ENCODE data around the gene ANKRD60. TPM values are rescaled to one million over a fixed set of nuclear protein-coding genes. Genes with fewer than 3 reads are reported as not detected.

ANKRD60 gene
- total and polyA plus RNA-seq, 2 of the 4 experiments (the other 2 are of a cell fraction) = not detected

DNA sequence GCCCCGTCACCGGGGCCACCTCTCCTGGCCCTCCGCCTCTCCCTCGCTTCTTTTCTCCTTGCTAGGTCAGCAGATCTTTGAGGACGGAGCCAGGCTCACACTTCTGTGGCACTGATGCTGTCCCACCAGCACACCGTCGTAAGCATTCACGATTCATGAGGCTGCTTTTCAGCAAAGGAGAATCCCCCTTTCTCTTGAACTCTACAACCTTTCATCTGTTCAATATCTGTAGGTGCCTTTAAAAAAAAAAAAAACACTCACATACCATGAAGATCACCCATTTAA, 31.3 kb downstream of the ANKRD60 start:
- Histone ChIP-seq H3K14ac (replicated peaks; ENCODE audit: low read depth, low read length) (no peak overlapping the region), H3K36me3 (ENCODE audit: control insufficient read depth, insufficient read depth, low read length) (no peaks in the 10 kb centered on the region), H4K91ac (ENCODE audit: insufficient read depth, low read depth, low read length) (no peak overlapping the region), H2BK120ac (ENCODE audit: low read depth, low read length) (no peak overlapping the region), H3K27me3 (ENCODE audit: control insufficient read depth, insufficient read depth, low read length) (peaks cover 10% of the 10 kb centered on the region), H3K4me3 (ENCODE audit: insufficient read depth, low read depth, low read length) (no peak overlapping the region), H2AFZ (replicated peaks; ENCODE audit: low read length, poor library complexity) (no peak overlapping the region), H3K18ac (ENCODE audit: low read depth, low read length) (no peak overlapping the region), H2BK15ac (ENCODE audit: low read depth, low read length) (no peak overlapping the region), H3K9me3 (ENCODE audit: control insufficient read depth, insufficient read depth, low read length) (peaks cover 3% of the 10 kb centered on the region; the same call in 1 of the 2 replicates), H3K4ac (ENCODE audit: low read depth, low read length) (no peak overlapping the region), H2AK5ac (ENCODE audit: low read depth, low read length) (no peak overlapping the region), H2BK5ac (ENCODE audit: low read depth, low read length, poor library complexity, severe bottlenecking) (no peak overlapping the region), H3K27ac (ENCODE audit: insufficient read depth, low read length) (no peak overlapping the region), H3K79me1 (ENCODE audit: low read depth in 1 of 2, low read length in 2 of 2) (no peaks in the 10 kb centered on the region), H4K5ac (ENCODE audit: low read depth, low read length) (no peak overlapping the region), H3K4me1 (ENCODE audit: control insufficient read depth, insufficient read depth, low read length) (no peaks in the 10 kb centered on the region), H4K8ac (ENCODE audit: low read depth in 2 of 2, low read length in 2 of 2) (no peak overlapping the region), H3K56ac (ENCODE audit: extremely low read depth, insufficient read depth, low read length) (no peak overlapping the region), H3K4me2 (ENCODE audit: low read depth, low read length) (no peak overlapping the region), H4K20me1 (ENCODE audit: insufficient read depth, low read length) (no peaks in the 10 kb centered on the region), H3K9me1 (ENCODE audit: insufficient read depth, low read length) (no peaks in the 10 kb centered on the region), H2AK9ac (replicated peaks; ENCODE audit: low read depth, low read length, poor library complexity) (no peak overlapping the region), H2BK20ac (ENCODE audit: low read depth, low read length) (no peak overlapping the region), H3K23ac (ENCODE audit: low read depth, low read length) (no peak overlapping the region), H3K9ac (ENCODE audit: low read depth, low read length) (no peak overlapping the region)
- in situ Hi-C loops (cut with MboI; ENCODE audit: low sequenced_read_pairs) = no loop called here
- TF ChIP-seq, protein P1, sequence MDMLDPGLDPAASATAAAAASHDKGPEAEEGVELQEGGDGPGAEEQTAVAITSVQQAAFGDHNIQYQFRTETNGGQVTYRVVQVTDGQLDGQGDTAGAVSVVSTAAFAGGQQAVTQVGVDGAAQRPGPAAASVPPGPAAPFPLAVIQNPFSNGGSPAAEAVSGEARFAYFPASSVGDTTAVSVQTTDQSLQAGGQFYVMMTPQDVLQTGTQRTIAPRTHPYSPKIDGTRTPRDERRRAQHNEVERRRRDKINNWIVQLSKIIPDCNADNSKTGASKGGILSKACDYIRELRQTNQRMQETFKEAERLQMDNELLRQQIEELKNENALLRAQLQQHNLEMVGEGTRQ (IDR thresholded peaks at IDR 0.05; ENCODE audit: low read depth, low read length) = no peak
- no peak for TF ChIP-seq RCOR1 (IDR thresholded peaks at IDR 0.05; ENCODE audit: insufficient replicate concordance, low read length)
- no peak for TF ChIP-seq RAD21 (IDR thresholded peaks at IDR 0.05; ENCODE audit: low read length)
- TF ChIP-seq, protein P2, sequence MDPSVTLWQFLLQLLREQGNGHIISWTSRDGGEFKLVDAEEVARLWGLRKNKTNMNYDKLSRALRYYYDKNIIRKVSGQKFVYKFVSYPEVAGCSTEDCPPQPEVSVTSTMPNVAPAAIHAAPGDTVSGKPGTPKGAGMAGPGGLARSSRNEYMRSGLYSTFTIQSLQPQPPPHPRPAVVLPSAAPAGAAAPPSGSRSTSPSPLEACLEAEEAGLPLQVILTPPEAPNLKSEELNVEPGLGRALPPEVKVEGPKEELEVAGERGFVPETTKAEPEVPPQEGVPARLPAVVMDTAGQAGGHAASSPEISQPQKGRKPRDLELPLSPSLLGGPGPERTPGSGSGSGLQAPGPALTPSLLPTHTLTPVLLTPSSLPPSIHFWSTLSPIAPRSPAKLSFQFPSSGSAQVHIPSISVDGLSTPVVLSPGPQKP (IDR thresholded peaks at IDR 0.05; ENCODE audit: borderline replicate concordance, low read depth, low read length) = no peak
- TF ChIP-seq MAZ (IDR thresholded peaks at IDR 0.05; ENCODE audit: borderline replicate concordance, low read depth, low read length) = no peak
- intact Hi-C loops (cut with micrococcal nuclease) = no loop called here
- ChIA-PET POLR2A (ENCODE audit: unreplicated experiment) (no interaction called here), CTCF (interaction anchor here (0.7 kb wide), 2 partner anchors 242 to 969 kb away, joined by 3 to 6 read pairs; no protein-coding TSS in a partner anchor)
- BruUV-seq (replicated peaks) = no TSS peak
- dilution Hi-C loops (cut with HindIII; ENCODE audit: low sequenced_read_pairs, unreplicated experiment) = no loop called here
- WGBS, 2 experiments (ENCODE audit: extremely low coverage in 2 of 2, insufficient read length in 1 of 2) = no CpG with 5 or more reads among the region's 8 CpGs
- DNase-seq (no peak), ATAC-seq (ENCODE audit: low read depth) (no peak)

All from IMR-90 (cell line).